Islet of Langerhans (tissue), 1 donor: ENCODE measurements around the gene SCRN2.

Source experiments
- FAIRE-seq: peaks from one replicate; lab custom pipeline; 2011; peaks lifted over from hg19 to GRCh38; lab: Jason Lieb, UNC

The SCRN2 gene

GRCh38 chr17:47844814-47845715 lies 4.0 kb upstream of the SCRN2 start:
- FAIRE-seq = no peak

GRCh38 chr17:47844227-47844626 lies 3.2 kb upstream of the SCRN2 start:
- no peak for FAIRE-seq

- FAIRE-seq = no peak
Observed at GRCh38 chr17:47843391-47843730, 2.3 kb upstream of the SCRN2 start.

- FAIRE-seq = no peak
Observed at GRCh38 chr17:47841488-47842291, 617 bp upstream of the SCRN2 start.

GRCh38 chr17:47840001-47840741 lies 902 bp downstream of the SCRN2 start:
- FAIRE-seq = no peak

DNA sequence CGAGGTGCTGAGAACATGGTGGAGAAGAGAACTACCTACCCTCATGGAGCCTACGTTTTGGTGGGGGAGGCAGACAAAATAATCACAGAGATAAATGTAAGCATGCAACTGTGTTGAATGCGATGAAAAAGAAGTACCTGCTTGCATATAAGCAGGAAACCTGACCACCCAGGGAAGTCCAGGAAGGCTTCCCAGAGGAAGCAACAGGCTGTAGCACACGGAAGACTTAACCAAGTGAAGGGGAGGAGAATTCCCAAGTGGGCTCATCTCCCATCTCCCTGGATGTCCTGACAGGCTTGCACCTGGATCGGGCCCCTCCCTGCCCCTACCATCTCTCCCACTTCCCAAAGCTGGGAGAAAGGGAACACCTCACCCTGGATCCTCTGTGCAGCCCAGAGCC lies 2.0 kb downstream of the SCRN2 start:
- no peak for FAIRE-seq

- no peak for FAIRE-seq
Observed at GRCh38 chr17:47838636-47839035, 2.4 kb downstream of the SCRN2 start.

DNA sequence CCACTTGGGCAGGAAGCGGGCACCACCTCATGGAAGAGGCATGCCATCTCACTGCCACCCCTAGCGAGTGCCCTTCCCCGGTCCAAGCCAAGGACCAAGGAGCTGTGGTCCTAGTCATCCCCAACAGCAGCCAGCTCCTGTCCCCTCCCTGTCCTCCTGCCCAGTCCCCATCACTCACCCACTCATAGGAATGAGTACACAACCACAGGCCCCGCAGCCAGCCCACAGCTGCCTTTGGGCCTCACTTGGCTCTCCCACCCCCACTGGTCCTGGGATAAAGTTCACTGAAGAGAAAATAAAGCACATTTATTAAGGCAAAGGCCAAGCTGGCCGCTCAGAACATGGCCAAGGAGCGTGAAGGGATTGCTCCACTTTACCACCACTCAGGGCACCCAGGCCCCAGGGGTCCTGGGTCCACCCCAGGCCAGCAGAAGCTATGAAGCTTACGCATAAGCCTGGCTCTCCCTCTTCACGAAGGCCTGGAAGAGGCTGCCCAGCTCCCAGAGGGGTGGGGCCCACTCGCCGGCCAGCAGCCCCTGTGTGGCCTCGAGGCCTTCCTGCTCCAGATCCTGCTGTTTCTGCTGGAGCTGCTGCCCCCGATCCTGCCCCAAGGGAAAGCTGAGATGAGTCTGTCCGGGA lies 3.6 kb downstream of the SCRN2 start:
- FAIRE-seq = no peak

GRCh38 chr17:47836601-47837000 lies 4.5 kb downstream of the SCRN2 start:
- FAIRE-seq = no peak

DNA sequence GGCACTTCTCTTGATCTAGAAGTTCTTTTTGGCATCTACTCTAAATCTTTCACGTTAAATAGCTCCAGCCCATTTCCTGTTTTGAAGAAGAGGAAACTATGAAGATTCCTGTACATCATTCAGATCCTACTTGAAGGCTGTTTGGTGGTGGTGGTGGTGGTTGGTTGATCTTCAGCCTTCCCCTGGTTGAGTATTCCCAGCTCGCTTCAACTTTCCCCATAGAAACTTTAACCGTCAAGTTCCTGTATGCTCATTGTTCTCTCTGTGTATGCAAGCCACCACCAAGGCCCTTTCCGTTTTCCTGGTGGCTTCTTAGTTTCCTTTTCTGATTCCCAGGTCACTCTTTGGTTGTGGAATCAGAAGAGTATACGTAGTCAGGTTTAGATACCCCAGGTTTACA lies 6.3 kb downstream of the SCRN2 start:
- no peak for FAIRE-seq

DNA sequence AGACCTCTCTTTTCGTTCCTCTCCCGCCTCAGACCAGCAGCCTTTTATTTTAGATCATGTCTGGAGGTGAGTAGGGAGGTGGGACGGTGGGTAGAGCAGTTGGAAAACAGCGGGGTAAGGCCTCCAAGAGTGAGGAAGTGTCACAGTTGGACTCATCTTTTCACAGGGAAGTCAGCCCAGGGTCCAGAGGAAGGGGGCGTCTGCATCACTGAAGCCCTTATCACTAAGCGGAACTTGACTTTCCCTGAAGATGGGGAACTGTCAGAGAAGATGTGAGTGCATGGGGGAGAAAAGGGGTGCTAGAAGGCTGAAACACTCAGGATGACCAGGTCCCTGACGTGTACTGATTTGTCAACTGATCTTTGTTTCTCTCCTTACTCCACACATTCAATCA lies 9.1 kb downstream of the SCRN2 start:
- FAIRE-seq = no peak

DNA sequence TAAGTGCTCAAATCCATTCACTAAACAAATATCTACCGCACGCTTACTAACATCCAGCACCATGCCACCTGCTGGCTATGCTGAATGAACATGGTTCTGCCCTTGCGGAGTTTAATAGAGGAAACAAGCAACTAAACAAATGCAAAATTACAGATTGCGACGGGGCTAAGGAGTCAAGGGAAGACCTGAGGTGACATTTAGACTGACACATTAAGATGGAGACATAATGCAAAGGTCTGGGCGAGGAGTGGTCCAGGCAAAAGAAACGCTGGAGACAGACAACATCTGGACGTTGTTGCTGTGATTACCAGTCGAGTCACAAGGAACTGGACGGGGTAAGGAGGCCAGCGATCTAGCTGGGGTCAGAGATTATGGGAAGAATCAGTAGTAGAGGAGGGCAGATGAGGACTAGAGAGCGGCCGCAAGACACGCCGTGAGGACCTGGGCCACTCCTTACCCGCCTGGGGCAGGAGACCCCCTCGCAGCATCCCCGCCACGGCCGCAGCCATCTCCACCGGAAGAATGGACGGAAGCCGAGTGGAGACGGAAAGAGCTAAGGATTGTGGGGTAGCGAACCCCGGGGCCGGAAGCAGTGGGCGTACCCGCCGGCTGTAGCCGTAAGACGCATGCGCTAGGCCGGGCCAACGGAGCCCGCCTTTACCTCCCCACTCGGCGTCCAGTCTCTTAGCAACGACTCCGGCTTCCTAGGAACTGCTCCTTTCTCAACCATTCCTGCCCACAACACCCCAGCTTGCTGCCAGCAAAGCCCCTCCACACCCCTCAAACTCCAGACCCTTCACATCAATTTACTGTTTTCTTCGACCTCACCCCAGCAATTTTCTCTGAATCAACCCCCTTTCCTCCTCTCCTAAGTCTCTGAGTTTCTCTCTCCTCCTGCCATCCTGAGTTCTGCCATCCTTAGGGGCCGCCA lies 9.8 kb downstream of the SCRN2 start, which contains the start of the genes LRRC46 and MRPL10:
Gene LRRC46 (plus strand): TSS at position 668 of the 931 bp plus-strand sequence. CDS start 320 bp downstream, outside the sequence.
Gene MRPL10 (minus strand): TSS at position 539 of the 931 bp plus-strand sequence. CDS start 30 bp downstream, at position 509.
- no peak for FAIRE-seq

- FAIRE-seq = no peak
Observed at GRCh38 chr17:47830396-47831002, 10.6 kb downstream of the SCRN2 start.

GRCh38 chr17:47829870-47830269 lies 11.2 kb downstream of the SCRN2 start:
- no peak for FAIRE-seq

- FAIRE-seq = no peak
Observed at GRCh38 chr17:47823519-47823918, 17.6 kb downstream of the SCRN2 start.

DNA sequence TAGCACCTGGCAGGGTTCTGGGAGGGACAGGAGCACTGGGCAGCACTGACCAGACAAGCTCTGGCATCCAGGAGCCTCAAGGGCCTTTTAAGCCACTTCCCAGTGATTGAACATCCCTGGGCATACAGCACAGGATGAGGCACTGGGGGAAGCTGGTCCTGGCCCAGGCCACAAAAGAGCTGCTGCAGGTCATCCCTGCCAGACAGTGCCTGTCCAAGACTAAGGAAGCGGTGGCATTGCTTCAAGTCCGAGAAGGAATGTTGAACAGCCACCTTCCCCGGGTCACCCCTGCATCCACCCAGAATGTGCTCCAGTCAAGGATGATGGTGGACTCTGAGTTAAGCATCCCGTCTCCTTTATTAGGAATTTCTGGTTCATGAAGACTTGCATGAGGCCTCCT lies 18.3 kb downstream of the SCRN2 start:
- FAIRE-seq = no peak

DNA sequence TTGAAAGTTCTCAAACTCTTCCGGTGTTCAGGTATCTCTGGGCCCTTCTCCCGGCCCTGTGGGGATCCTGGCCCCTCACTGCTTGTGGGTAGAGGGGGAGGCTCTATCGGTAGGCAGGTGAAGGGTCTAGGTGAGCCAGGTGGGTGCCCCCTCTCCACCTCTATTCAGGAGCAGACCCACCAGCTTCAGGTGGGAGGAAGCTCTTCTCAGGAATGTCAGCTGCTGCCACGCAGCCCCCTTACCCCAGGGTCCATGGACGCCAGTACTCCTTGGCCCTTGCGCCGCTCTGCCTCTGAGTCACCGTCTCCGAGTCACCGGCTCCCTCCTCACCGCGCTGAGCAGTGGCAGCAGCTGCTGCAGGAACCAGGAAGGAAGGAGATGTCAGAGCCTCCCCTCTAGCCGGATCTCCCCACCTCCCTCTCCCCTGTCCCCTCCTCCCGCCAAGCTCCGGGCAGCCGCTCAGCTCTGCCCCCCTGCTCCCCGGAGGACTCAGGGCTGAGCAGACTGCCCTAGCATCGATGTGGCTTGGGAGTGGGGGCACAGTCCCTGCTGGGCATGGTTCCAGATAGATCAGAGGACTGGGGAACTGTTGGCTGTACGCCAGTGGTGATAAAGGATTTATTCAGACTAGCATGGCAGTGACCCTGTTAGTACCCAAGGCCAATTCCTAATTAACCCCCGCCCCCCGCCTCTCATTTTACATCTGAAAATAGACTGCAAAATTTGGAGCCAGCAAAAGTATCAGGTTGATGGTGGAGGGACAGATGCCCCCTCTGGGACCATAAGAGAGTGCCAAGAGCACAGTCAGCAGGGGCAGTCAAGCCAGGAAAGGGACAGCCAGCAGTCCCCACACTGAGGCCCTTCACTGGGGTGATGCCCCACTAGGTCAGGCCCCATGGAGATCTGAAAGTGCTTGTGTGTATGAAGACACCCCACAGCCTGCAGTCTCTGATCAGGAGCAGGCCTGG lies 19.4 kb downstream of the SCRN2 start, which contains the start of gene OSBPL7:
Gene OSBPL7 (minus strand): TSS at position 371 of the 968 bp plus-strand sequence. CDS start 1,516 bp downstream, outside the sequence.
- no peak for FAIRE-seq

DNA sequence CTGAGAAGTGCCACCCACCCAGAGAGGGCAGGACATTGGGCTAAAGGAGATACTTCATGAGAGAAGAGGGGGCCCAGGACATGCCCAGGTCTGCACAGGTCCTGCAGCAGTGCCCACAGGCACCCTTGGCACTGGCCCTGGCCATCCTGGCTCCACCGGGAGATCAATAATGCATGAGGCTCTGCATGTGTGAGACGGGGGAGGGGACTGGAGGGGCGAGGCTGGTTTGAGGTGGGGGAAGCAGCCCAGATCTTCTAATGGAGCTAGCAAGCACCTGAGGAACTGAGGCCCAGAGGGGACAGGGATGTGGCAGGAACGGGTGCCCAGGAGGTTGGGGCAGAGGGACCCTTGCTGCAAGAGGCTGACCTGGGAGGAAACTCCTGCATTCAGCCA lies 20.0 kb downstream of the SCRN2 start:
- FAIRE-seq = no peak
